CD4-positive, alpha-beta memory T cell (primary cell): ENCODE measurements around the gene C10orf71. TPM values are rescaled to one million over a fixed set of nuclear protein-coding genes. Genes with fewer than 3 reads are reported as not detected.

ENCODE experiments used
- CTCF ChIA-PET: fragments of 350-600 bp; sonication (Branson Sonifier 250); formaldehyde crosslinking; loops from one replicate; lab custom pipeline; 2021; ENCODE audit warnings: inconsistent platforms; ENCODE audit not compliant: partially characterized antibody; lab: Charles Lee
- POLR2A ChIA-PET: fragments of 350-600 bp; sonication (Branson Sonifier 250); formaldehyde crosslinking; loops from one replicate; lab custom pipeline; 2021; ENCODE audit not compliant: partially characterized antibody; lab: Charles Lee
- DNase-seq, 5 donors: peaks; one replicate each; pipeline versions ENCODE4 v3.0.0 to v3.0.0-alpha.2; 2020 to 2022; ENCODE audit warnings: mixed read lengths in 1 of 5
- H3K27ac ChIP-seq: one replicate; pipeline ENCODE4 v1.7.0; 2013; ENCODE audit warnings: low read depth, low read length
- H3K27me3 ChIP-seq: 2 replicates; pipeline ENCODE4 v1.7.0; 2013; ENCODE audit warnings: mild to moderate bottlenecking, low read length, moderate library complexity; ENCODE audit not compliant: insufficient read depth
- H3K36me3 ChIP-seq: 2 replicates; pipeline ENCODE4 v1.7.0; 2013; ENCODE audit warnings: mild to moderate bottlenecking, low read length, moderate library complexity; ENCODE audit not compliant: insufficient read depth
- H3K4me1 ChIP-seq: 2 replicates; pipeline ENCODE4 v1.7.0; 2013; ENCODE audit warnings: mild to moderate bottlenecking, low read length, moderate library complexity; ENCODE audit not compliant: insufficient read depth
- H3K4me3 ChIP-seq, 2 donors: one replicate each; pipeline ENCODE4 v1.7.0; 2013; ENCODE audit warnings: low read length in 2 of 2, mild to moderate bottlenecking in 1 of 2
- H3K9me3 ChIP-seq, 2 donors: one replicate each; pipeline ENCODE4 v1.7.0; 2013; ENCODE audit warnings: low read length in 2 of 2, control low read depth in 1 of 2; ENCODE audit not compliant: control insufficient read depth in 1 of 2
- H3K27ac Mint-ChIP-seq, 7 donors: one replicate each; pipeline ENCODE4 v1.8.0; 2020 to 2021; ENCODE audit warnings: mixed read lengths in 7 of 7, mild to moderate bottlenecking in 6 of 7, inconsistent platforms in 3 of 7, moderate library complexity in 3 of 7
- H3K27me3 Mint-ChIP-seq, 2 donors: one replicate each; pipeline ENCODE4 v1.8.0; 2020 to 2021; ENCODE audit warnings: mixed read lengths in 2 of 2
- H3K36me3 Mint-ChIP-seq, 2 donors: one replicate each; pipeline ENCODE4 v1.8.0; 2020 to 2021; ENCODE audit warnings: mixed read lengths in 2 of 2, inconsistent platforms in 1 of 2, mild to moderate bottlenecking in 1 of 2
- H3K4me1 Mint-ChIP-seq, 4 donors: one replicate each; pipeline ENCODE4 v1.8.0; 2020 to 2021; ENCODE audit warnings: mixed read lengths in 4 of 4, mild to moderate bottlenecking in 1 of 4
- H3K4me3 Mint-ChIP-seq, 8 donors: one replicate each; pipeline ENCODE4 v1.8.0; 2020 to 2021; ENCODE audit warnings: mixed read lengths in 8 of 8, mild to moderate bottlenecking in 7 of 8, moderate library complexity in 6 of 8, inconsistent platforms in 3 of 8
- H3K9me3 Mint-ChIP-seq, 8 donors: one replicate each; pipeline ENCODE4 v1.8.0; 2020 to 2021; ENCODE audit warnings: mixed read lengths in 8 of 8, mild to moderate bottlenecking in 5 of 8, inconsistent platforms in 3 of 8, moderate library complexity in 1 of 8
- intact Hi-C: fragments of 100-400 bp; cut with micrococcal nuclease; formaldehyde crosslinking; loops from one replicate; pipeline ENCODE4 v1.15.1; 2023
- polyA plus RNA-seq, 2 donors: library from polyadenylated mRNA; unstranded; fragments of 300-500 nt; fragmentation: Illumina TruSeq; gene quantifications; one replicate each; pipeline ENCODE4 v1.2.3, GENCODE V29; 2021
- total RNA-seq, 2 experiments: library from RNA; stranded (reverse); gene quantifications; one replicate each; pipeline ENCODE4 v1.2.3, GENCODE V29; 2021

The C10orf71 gene
- total and polyA plus RNA-seq, 4 experiments from 2014 or later = not detected

GRCh38 chr10:49281461-49281860, 17.5 kb upstream of the C10orf71 start:
- Histone ChIP-seq H3K27me3 (no peaks in the 10 kb centered on the region), H3K4me3 (no peak overlapping the region), H3K27ac (no peak overlapping the region), H3K36me3 (no peaks in the 10 kb centered on the region), H3K4me1 (no peaks in the 10 kb centered on the region), H3K9me3 (no peaks in the 10 kb centered on the region)
- CTCF ChIA-PET = interaction anchor here (1.4 kb wide), 1 partner anchor 14 kb away, joined by 3 read pairs; no protein-coding TSS in a partner anchor
- no peaks in the 10 kb centered on the region for H3K4me1 Mint-ChIP-seq
- H3K27me3 Mint-ChIP-seq = no peaks in the 10 kb centered on the region
- no peak overlapping the region for H3K4me3 Mint-ChIP-seq
- H3K27ac Mint-ChIP-seq = no peak overlapping the region
- no peaks in the 10 kb centered on the region for H3K9me3 Mint-ChIP-seq
- no peak for DNase-seq
- intact Hi-C loops = no loop called here
- no peaks in the 10 kb centered on the region for H3K36me3 Mint-ChIP-seq
- POLR2A ChIA-PET = no interaction called here

- intact Hi-C loops = no loop called here
- Mint-ChIP-seq H3K27ac (no peak overlapping the region), H3K36me3 (no peaks in the 10 kb centered on the region), H3K9me3 (no peaks in the 10 kb centered on the region), H3K4me3 (no peak overlapping the region), H3K4me1 (no peaks in the 10 kb centered on the region), H3K27me3 (no peaks in the 10 kb centered on the region)
- H3K27ac ChIP-seq = no peak overlapping the region
- no peak for DNase-seq
- no peak overlapping the region for H3K4me3 ChIP-seq
- H3K9me3 ChIP-seq = no peaks in the 10 kb centered on the region
- H3K36me3 ChIP-seq = no peaks in the 10 kb centered on the region
- H3K27me3 ChIP-seq = no peaks in the 10 kb centered on the region
- no peaks in the 10 kb centered on the region for H3K4me1 ChIP-seq
- POLR2A ChIA-PET = no interaction called here
- CTCF ChIA-PET = interaction anchor here (0.9 to 1.4 kb wide), 2 partner anchors 9 to 13 kb away, joined by 3 to 4 read pairs; no protein-coding TSS in a partner anchor
Observed at GRCh38 chr10:49282306-49282705, 16.7 kb upstream of the C10orf71 start.

- no peak overlapping the region for H3K27ac ChIP-seq
- H3K36me3 ChIP-seq = no peaks in the 10 kb centered on the region
- H3K9me3 Mint-ChIP-seq = no peaks in the 10 kb centered on the region
- H3K9me3 ChIP-seq = no peaks in the 10 kb centered on the region
- H3K4me3 ChIP-seq = no peak overlapping the region
- CTCF ChIA-PET = interaction anchor here (1.4 kb wide), 1 partner anchor 12 kb away, joined by 3 read pairs; no protein-coding TSS in a partner anchor
- no peak overlapping the region for H3K27ac Mint-ChIP-seq
- H3K4me3 Mint-ChIP-seq = no peak overlapping the region
- DNase-seq = no peak
- intact Hi-C loops = no loop called here
- H3K4me1 ChIP-seq = no peaks in the 10 kb centered on the region
- H3K36me3 Mint-ChIP-seq = no peaks in the 10 kb centered on the region
- H3K27me3 ChIP-seq = no peaks in the 10 kb centered on the region
- POLR2A ChIA-PET = no interaction called here
- no peaks in the 10 kb centered on the region for H3K27me3 Mint-ChIP-seq
- no peaks in the 10 kb centered on the region for H3K4me1 Mint-ChIP-seq
Observed at GRCh38 chr10:49282879-49283341, 16.1 kb upstream of the C10orf71 start.

- H3K27me3 Mint-ChIP-seq = no peaks in the 10 kb centered on the region
- intact Hi-C loops = no loop called here
- no peaks in the 10 kb centered on the region for H3K4me1 ChIP-seq
- H3K27ac ChIP-seq = no peak overlapping the region
- ChIA-PET CTCF (no interaction called here), POLR2A (no interaction called here)
- no peaks in the 10 kb centered on the region for H3K9me3 ChIP-seq
- no peaks in the 10 kb centered on the region for H3K4me1 Mint-ChIP-seq
- no peak overlapping the region for H3K4me3 ChIP-seq
- DNase-seq = no peak
- H3K36me3 ChIP-seq = no peaks in the 10 kb centered on the region
- H3K36me3 Mint-ChIP-seq = no peaks in the 10 kb centered on the region
- no peak overlapping the region for H3K4me3 Mint-ChIP-seq
- no peak overlapping the region for H3K27ac Mint-ChIP-seq
- H3K9me3 Mint-ChIP-seq = no peaks in the 10 kb centered on the region
- H3K27me3 ChIP-seq = no peaks in the 10 kb centered on the region
Observed at GRCh38 chr10:49283491-49283890, 15.5 kb upstream of the C10orf71 start.

GRCh38 chr10:49284356-49284755, 14.6 kb upstream of the C10orf71 start:
- no peak overlapping the region for H3K27ac ChIP-seq
- intact Hi-C loops = no loop called here
- no peak for DNase-seq
- Mint-ChIP-seq H3K9me3 (no peaks in the 10 kb centered on the region), H3K36me3 (no peaks in the 10 kb centered on the region), H3K4me1 (no peaks in the 10 kb centered on the region), H3K4me3 (no peak overlapping the region), H3K27me3 (no peaks in the 10 kb centered on the region), H3K27ac (no peak overlapping the region)
- ChIA-PET CTCF (no interaction called here), POLR2A (no interaction called here)
- no peaks in the 10 kb centered on the region for H3K27me3 ChIP-seq
- H3K36me3 ChIP-seq = no peaks in the 10 kb centered on the region
- no peaks in the 10 kb centered on the region for H3K9me3 ChIP-seq
- no peaks in the 10 kb centered on the region for H3K4me1 ChIP-seq
- H3K4me3 ChIP-seq = no peak overlapping the region

- no peaks in the 10 kb centered on the region for H3K27me3 Mint-ChIP-seq
- CTCF ChIA-PET = no interaction called here
- POLR2A ChIA-PET = no interaction called here
- no peak overlapping the region for H3K4me3 ChIP-seq
- H3K36me3 ChIP-seq = no peaks in the 10 kb centered on the region
- H3K9me3 Mint-ChIP-seq = no peaks in the 10 kb centered on the region
- intact Hi-C loops = no loop called here
- no peak overlapping the region for H3K27ac ChIP-seq
- no peaks in the 10 kb centered on the region for H3K36me3 Mint-ChIP-seq
- no peaks in the 10 kb centered on the region for H3K27me3 ChIP-seq
- no peak overlapping the region for H3K27ac Mint-ChIP-seq
- no peaks in the 10 kb centered on the region for H3K4me1 Mint-ChIP-seq
- no peaks in the 10 kb centered on the region for H3K9me3 ChIP-seq
- no peaks in the 10 kb centered on the region for H3K4me1 ChIP-seq
- H3K4me3 Mint-ChIP-seq = no peak overlapping the region
- no peak for DNase-seq
Observed at GRCh38 chr10:49285232-49285631, 13.7 kb upstream of the C10orf71 start.

- ChIA-PET CTCF (no interaction called here), POLR2A (no interaction called here)
- Histone ChIP-seq H3K36me3 (no peaks in the 10 kb centered on the region), H3K4me3 (no peak overlapping the region), H3K9me3 (no peaks in the 10 kb centered on the region), H3K4me1 (no peaks in the 10 kb centered on the region), H3K27ac (no peak overlapping the region), H3K27me3 (no peaks in the 10 kb centered on the region)
- H3K9me3 Mint-ChIP-seq = no peaks in the 10 kb centered on the region
- intact Hi-C loops = no loop called here
- DNase-seq = no peak
- H3K4me1 Mint-ChIP-seq = no peaks in the 10 kb centered on the region
- peak overlapping the region in 1 of 7 donors; percentile 39 for H3K27ac Mint-ChIP-seq
- H3K4me3 Mint-ChIP-seq = no peak overlapping the region
- no peaks in the 10 kb centered on the region for H3K36me3 Mint-ChIP-seq
- no peaks in the 10 kb centered on the region for H3K27me3 Mint-ChIP-seq
Observed at GRCh38 chr10:49286686-49287085, 12.3 kb upstream of the C10orf71 start.
